NOMO-1 treated with dmso at 0.1 percent for 144 hours (cell line): ENCODE results near the gene DEAF1.
"Not testable (repeated sequence)": the region's sequence is repeated elsewhere in the genome, so short reads cannot be mapped to it uniquely, and the experiment has no call there.

Experiments used
- DNase-seq: peaks from one replicate; lab custom pipeline; 2025; ENCODE audit not compliant: unreplicated experiment; lab: John Stamatoyannopoulos, UW

DEAF1 gene, protein sequence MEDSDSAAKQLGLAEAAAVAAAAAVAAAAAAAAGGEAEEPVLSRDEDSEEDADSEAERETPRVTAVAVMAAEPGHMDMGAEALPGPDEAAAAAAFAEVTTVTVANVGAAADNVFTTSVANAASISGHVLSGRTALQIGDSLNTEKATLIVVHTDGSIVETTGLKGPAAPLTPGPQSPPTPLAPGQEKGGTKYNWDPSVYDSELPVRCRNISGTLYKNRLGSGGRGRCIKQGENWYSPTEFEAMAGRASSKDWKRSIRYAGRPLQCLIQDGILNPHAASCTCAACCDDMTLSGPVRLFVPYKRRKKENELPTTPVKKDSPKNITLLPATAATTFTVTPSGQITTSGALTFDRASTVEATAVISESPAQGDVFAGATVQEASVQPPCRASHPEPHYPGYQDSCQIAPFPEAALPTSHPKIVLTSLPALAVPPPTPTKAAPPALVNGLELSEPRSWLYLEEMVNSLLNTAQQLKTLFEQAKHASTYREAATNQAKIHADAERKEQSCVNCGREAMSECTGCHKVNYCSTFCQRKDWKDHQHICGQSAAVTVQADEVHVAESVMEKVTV

DNA sequence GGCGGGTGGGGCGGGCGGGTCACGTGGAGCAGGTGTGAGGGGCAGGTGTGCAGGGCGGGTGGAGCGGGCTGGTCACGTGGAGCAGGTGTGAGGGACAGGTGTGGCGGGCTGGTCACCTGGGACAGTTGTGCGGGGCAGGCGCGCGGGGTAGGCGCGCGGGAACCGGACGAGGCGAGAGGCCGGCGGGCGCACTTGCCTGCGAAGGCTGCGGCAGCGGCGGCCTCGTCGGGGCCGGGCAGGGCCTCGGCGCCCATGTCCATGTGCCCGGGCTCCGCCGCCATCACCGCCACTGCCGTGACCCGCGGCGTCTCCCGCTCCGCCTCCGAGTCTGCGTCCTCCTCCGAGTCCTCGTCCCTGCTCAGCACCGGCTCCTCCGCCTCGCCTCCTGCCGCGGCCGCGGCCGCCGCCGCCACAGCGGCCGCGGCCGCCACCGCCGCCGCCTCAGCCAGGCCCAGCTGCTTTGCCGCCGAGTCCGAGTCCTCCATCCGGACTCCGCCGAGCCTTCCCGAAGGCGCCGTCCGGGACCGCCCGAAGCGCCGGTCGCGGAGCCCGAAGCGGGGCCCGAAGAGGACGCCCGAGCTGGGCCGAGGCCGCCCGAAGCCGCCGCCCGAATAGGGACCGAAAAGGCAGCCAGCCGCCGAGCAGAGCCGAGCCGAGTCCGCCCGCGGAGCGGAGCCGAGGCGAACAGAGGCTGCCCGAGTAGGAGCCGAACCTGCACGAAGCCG is at the start of gene DEAF1:
Gene DEAF1 (minus strand): TSS at position 660 of the 725 bp plus-strand sequence. CDS start 175 bp downstream, at position 485.
- peak; percentile 97 for DNase-seq

DNA sequence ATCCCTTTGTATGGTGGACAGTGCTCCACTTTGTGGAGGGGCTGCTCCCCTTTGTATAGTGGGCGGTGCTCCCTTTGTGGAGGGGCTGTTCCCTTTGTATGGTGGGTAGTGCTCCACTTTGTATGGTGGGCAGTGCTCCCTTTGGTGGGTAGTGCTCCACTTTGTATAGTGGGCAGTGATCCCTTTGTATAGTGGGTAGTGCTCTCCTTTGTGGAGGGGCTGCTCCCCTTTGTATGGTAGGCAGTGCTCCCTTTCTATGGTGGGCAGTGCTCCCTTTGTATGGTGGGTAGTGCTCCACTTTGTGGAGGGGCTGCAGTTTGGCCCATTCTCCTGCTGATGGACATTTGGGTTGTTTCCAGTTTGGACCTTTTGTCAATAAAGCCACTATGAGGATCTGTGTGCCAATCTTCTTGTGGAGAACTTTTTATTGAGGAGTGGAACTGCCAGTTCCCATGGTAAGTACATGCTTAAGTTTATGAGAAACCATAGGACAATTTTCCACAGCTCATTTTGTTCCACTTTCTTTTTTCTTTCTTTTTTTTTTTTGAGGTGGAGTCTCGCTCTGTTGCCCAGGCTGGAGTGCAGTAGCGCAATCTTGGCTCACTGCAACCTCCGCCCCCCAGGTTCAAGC is 47.7 kb upstream of the DEAF1 start:
- no peak for DNase-seq

DNA sequence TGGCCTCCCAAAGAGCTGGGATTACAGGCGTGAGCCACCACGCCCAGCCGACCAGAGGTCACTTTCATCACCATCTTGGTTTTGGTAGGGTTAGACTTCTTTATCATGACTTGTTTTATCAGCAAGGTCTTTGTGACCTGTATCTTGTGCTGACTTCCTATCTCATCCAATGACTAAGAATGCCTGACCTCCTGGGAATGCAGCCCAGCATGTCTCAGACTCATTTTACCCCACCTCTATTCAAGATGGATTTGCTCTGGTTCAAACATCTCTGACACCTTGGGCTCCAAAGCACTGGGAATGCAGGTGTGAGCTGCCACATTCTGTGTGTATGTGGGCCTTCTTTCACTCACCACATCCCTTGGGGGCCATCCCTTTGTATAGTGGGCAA is 47.1 kb upstream of the DEAF1 start:
- no peak for DNase-seq

DNA sequence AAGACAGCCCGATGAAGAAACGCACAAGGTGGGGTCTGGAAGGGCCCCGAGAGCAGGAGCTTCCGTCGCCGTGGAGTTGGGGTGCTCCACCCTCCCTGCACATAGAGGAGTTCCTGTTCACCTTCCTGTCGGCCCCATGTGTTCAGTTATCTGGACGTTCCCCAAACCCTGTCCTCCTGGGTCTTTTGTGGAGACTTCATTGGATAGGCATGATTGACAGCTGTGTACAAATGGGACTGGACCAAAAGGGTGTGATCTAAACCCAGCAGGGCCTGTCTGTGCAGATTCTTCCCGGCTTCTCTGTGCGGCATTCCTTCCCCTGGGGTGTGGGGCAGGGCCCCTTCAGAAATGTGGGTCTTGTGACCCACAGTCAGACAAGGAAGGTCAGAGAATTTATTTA is 42.9 kb upstream of the DEAF1 start:
- DNase-seq = not testable (repeated sequence)

DNA sequence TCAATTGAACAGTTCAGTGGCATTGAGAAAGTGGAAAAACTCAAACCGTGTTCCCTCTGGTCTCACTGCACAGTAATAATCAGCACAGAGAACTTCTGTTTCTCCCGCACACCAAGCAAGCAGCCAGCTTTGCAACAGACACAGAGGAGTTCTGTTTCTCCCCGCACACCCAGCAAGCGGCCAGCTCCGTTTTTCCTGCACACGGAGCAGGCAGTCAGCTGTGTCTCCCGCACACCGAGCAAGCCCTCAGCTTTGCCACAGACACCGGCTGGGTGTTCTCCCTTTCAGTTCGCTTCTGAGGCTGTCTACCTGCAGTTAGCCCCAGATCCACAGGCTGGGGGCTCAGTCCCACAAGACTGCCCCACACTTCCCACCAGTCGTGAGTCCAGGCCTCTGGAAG is 42.3 kb upstream of the DEAF1 start:
- no peak for DNase-seq

DNA sequence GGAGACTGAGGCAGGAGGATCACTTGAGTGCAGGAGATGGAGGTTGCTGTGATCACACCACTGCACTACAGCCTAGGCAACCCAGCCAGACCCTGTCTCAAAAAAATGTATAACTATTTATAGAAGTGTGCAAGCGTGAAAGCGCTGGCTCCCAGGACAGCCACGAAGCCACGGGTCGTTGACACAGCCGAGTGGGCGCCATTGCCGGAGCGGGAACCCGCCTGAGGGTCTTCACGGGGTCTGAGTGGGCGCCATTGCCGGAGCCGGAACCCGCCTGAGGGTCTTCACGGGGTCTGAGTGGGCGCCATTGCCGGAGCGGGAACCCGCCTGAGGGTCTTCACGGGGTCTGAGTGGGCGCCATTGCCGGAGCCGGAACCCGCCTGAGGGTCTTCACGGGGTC is 39.5 kb upstream of the DEAF1 start:
- not testable (repeated sequence) for DNase-seq

DNA sequence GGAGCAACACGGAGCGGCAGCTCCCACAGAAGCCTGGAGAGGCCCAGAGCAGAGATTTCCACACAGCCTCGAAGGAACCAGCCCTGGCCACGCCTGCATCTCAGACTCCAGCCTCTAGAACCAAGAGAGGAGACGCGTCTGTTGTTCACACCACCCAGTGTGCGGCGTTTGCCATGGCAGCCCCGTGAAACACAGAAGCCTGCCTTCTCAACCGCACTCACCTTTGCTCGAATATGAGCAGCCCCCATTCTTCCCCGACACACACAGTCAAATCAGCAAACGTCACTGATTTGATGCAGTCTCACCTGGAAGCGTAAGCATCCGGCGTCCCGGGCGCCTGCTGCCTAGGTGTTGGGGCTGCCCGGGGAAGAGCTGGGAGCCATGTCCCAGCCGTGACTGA is 38.0 kb upstream of the DEAF1 start:
- no peak for DNase-seq

DNA sequence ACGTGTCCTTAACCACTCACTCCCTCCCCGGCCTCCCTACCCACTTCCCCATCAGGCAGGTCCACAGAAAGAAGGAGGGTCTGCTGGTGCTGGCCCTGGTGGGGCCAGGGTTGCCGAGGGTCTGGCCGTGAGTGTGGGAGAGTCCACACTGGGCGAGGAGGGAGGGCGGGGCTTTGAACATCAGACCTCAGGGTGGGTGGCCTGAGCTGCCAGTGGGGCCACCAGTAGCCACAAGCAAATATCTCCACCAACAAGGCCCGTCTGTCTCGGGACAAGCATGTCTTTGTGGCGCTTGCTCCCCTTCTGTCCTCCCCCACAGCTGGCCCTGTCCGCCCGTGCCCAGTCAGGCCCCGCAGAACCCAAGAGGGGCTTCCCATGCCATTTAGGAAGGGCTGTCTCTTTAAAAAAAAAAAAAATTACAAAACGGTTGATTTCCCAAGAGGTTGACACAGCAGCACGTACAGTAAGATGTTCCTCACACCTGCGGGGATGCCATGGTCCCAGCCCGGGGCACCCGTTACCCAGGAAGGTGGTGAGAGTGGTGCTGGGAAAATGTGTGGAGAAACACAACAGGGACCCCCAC is 34.6 kb upstream of the DEAF1 start:
- DNase-seq = no peak

DNA sequence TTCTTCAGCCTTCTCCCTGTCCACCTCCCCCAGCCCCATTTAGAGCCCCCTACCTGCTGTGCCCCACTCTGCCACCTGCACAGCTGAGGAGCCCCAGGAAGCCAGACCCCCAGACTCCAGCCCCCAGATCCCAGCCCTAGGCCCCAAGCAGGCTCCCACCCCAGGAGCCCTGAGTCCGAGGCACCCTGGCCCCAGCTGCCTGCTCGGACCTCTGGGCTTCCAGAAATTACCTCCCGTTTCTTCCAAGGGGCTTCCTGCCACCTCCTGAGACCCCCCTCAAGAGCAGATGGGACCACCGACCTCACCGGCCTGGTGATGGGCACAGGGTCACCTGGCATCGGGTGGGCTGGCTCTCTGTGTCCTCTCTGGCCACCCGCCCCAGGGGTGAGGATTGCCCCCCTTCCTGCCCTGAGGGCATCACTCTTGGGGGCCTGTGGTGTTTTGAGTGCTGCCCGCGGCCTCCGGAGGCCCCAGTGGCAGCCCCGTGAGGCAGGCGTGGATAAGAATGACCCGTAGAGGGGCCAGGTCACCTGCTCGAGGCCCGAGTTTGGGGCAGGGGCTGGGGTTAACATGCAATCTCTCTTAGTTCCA is 34.0 kb upstream of the DEAF1 start:
- DNase-seq = no peak

DNA sequence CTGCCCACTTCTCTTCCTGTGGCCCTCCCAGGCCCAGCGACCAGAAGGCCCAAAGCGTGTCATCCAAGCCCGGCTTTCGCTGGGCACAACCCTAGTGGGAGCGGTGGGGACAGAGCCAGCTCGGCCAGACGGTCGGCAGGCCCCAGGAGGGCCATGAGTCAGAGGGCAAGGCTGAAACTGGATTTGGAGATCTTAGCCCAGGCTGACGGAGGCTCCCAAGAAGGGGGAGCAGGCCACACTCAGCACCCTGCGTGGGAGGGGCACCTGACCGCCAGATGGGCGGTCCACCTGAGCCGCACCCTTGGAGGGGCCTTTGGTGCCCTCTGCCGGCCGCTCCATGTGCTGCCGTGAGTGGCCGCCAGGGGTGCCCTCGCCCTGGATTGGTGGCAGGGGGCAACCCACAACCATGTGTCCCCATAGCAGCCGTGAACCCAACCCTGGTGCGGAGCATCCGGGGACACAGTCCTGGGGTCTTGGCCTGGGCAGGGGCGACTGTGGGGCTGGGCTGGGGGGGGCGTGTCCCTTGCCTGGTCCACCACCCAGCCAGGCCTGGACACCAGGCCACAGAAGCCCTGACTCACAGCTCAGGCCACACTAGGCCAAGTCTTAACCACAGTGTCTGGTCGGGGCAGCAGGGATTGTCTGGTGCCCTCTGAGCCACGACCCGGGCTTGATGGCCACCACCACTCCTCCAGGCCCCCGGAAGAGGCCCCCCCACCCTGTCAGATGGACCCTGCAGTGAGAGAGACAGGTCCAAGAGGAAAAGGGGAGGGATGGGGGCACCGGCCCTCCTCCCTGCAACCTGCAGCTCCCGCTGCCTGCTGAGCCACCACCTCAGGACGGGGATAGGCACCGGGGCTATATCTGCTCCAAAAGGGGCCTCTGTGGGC is 33.1 kb upstream of the DEAF1 start:
- DNase-seq = no peak

DNA sequence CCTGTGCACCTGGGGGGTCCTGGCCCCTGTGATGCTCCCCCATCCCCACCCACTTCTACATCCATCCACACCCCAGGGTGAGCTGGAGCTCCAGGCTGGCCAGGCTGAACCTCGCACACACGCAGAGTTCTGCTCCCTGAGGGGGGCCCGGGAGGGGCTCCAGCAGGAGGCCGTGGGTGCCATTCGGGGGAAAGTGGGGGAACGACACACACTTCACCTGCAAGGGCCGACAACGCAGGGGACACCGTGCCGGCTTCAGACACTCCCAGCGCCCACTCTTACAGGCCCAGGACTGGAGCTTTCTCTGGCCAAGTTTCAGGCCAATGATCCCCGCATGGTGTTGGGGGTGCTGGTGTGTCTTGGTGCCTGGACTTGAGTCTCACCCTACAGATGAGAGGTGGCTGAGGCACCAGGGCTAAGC is 32.3 kb upstream of the DEAF1 start:
- DNase-seq = no peak

DNA sequence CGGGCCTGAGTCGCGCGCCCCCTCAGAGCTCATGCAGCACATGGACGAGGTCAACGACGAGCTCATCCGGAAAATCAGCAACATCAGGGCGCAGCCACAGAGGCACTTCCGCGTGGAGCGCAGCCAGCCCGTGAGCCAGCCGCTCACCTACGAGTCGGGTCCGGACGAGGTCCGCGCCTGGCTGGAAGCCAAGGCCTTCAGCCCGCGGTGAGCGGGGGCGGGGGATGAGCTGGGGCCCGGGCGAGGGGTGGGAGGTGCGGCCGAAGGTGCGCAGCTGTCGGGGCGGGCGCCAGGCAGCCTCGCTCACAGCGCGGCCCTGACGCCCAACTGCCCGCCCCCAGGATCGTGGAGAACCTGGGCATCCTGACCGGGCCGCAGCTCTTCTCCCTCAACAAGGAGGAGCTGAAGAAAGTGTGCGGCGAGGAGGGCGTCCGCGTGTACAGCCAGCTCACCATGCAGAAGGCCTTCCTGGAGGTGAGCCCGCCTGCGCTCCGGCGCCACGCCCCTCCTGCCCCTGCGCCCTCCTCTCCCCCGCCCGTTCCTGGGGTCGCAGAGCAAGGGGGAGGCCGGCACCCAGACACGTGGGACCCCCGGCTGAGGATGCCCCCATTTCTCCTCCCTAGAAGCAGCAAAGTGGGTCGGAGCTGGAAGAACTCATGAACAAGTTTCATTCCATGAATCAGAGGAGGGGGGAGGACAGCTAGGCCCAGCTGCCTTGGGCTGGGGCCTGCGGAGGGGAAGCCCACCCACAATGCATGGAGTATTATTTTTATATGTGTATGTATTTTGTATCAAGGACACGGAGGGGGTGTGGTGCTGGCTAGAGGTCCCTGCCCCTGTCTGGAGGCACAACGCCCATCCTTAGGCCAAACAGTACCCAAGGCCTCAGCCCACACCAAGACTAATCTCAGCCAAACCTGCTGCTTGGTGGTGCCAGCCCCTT is 31.5 kb upstream of the DEAF1 start:
- DNase-seq = no peak

DNA sequence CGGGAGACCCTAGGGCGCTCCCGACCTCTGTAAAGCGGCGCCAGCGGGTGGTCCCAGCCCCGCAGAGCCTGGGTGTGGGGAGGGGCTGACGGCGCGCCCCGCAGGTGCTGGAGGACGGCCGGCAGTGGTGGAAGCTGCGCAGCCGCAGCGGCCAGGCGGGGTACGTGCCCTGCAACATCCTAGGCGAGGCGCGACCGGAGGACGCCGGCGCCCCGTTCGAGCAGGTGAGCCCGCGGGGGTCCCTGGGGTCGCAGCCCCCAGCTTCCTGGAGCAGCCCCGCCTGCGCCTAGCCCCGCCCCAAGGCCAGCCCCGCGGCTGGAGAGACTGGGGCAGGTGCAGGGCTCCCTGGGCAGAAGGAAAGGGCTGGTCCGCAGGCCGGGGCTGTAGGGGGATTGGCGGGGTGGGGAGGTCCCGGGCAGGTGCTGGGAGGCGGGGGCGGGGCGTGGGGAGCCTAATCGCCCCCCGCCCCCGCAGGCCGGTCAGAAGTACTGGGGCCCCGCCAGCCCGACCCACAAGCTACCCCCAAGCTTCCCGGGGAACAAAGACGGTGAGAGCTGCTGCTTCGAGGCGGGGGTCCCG is 30.7 kb upstream of the DEAF1 start:
- no peak for DNase-seq

DNA sequence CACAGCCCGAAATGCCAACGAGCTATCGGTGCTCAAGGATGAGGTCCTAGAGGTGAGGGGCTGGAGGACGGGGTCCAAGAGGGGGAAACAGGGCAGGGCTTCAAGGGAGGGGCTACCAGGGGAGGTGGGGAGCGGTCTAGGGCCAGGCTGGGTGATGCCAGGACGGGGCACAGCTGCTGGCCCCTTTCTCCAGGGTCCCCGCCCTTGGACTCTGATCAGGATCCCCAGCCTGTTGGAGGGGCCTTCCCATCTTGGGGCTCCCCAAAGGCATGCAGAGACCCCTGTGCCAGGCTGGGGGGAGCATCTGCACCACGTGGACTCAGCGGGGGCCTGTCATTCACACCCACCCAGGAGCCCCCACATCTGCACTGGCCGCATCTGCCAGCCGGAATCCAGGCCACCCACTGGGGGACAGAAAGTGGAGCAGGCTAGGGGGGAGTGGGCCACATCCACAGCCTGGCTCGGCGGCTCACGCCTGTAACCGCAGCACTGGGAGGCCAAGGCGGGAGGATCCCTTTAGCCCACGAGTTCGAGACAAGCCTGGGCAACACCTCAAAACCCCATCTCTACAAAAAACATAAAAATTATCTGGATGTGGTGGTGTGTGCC is 29.9 kb upstream of the DEAF1 start:
- DNase-seq = no peak

DNA sequence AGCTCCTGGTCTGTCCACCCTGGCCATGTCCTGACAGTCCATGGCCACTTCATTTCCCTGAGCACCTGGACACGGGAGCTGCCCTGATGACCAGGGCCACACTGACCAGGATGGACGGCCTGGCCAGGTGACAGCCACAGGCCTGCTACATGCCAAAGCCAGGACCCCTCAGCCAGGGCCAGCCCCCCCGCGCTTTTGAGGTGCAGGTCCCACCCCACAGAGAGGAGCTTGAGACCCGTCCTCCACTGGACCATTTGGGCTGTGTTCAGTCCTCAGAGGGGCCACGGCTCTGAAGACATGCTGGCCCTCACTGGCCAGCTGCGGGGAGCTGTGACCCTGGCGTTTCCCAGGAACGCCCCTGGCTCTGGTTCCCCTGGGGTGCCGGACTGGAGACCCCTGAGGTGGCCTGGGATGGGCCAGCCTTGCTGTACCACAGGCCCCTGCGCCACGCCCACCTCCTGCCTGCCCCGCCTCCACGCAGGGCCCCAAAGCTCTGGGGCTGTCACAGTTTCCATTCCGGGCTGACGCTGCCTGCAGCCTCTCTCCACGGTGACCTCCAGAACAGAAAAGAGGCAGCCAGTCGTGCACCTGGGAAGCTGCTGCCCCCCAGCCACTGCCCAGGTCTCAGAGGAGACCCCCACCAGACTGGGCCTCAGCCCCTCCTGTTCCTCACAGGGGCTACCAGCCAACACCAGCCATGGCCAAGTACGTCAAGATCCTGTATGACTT is 29.2 kb upstream of the DEAF1 start:
- DNase-seq = no peak

DNA sequence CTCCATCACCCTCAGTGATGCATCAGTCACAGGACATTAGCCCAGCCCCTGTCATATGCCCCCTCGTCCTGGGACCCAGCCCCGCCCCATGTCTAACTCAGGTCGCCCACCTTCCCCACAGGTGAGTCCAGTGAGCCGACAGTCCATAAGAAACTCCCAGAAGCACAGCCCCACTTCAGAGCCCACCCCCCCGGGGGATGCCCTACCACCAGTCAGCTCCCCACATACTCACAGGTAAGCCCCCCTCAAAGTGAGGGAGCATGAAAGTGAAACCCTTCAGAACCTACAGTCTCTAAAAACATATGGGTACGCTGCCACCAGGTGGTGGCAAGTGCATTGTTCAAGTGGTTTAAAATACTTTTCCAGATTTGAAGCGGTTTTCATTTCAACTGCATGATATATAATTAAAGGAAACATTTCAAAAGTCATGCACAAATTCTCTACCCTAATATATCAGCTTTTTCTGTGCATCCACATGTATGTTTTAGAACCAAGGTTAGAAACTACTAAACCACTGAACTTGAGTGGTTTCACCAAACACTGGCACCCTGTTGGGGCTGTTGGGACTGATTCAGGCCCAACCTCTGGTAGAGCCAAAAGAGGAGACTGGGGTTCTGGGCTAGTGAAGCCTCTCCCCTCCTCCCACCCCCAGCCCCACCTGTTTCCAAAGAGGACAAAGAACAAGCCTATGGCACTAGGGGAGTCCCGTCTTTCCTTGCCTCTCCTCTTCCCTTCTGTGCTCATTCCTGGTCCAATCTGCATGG is 28.3 kb upstream of the DEAF1 start:
- no peak for DNase-seq
